ENCODE measurements around the gene GFPT1. TPM values are rescaled to one million over a fixed set of nuclear protein-coding genes. Genes with fewer than 3 reads are reported as not detected.

The GFPT1 gene
- total and polyA plus RNA-seq, 9 of the 15 experiments (the other 6 are each of a cell fraction or from before 2014, with no cell fraction given), result 6.6 to 38.3 (median 15.9) TPM

DNA sequence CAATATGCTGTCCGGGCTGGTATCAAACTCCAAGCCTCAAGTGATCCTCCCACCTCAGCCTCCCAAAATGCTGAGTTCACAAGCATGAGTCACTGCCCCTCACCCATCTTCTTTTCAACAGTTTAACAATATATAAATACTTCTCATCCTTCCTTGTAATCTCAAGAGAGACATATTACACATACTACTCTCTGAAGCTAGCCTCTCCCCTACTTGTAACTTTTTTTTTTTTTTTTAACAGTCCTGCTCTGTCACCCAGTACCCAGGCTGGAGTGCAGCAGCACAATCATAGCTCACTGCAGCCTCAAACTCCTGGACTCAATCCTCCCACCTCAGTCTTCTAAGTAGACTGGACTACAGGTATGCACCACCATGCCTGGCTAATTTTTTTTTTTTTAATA, 5.7 kb downstream of the GFPT1 start:
- DNase-seq (ENCODE audit: extremely low read depth in 1 of 4, low spot score in 3 of 4) (peak in 2 of 4 experiments; percentile 70 to 83), ATAC-seq (peak; percentile 71), FAIRE-seq (peak; percentile 75)
- WGBS (ENCODE audit: insufficient coverage, low coverage, missing lambda C conversion rate), result 14% methylated on average over 1 of the region's 1 CpG
- in situ Hi-C loops (cut with MboI) (no loop called here), intact Hi-C loops (cut with micrococcal nuclease) (no loop called here)
- Histone ChIP-seq H3K36me3 (ENCODE audit: control insufficient read depth, insufficient read depth, low read length) (peaks cover 7% of the 10 kb centered on the region; the same call in 2 of the 3 replicates), H4K20me1 (replicated peaks; ENCODE audit: control insufficient read depth, insufficient read depth, low read length) (peaks cover 11% of the 10 kb centered on the region; the same call in 1 of the 2 replicates), H3K27me3 (ENCODE audit: control insufficient read depth in 2 of 2, insufficient read depth in 2 of 2, low read length in 2 of 2) (no peaks in the 10 kb centered on the region), H3K4me2 (ENCODE audit: insufficient read depth, low read length) (peak overlapping the region; percentile 53), H3K79me2 (ENCODE audit: control insufficient read depth, insufficient read depth, low read length) (peaks cover 97% of the 10 kb centered on the region), H3K9me3 (replicated peaks; ENCODE audit: control insufficient read depth, insufficient read depth, low read depth, low read length) (no peaks in the 10 kb centered on the region), H3K9me1 (ENCODE audit: control insufficient read depth, insufficient read depth, low read length) (no peaks in the 10 kb centered on the region), H3K4me3 (no peak overlapping the region), H3K4me1 (replicated peaks in 1 of 2; ENCODE audit: control insufficient read depth in 2 of 2, insufficient read depth in 2 of 2, low read length in 2 of 2) (peaks cover 15 to 26% of the 10 kb centered on the region in 2 experiments; a peak in 4 of 5 replicates), H3K9ac (ENCODE audit: insufficient read depth in 1 of 2, low read depth in 2 of 2, low read length in 2 of 2) (peak overlapping the region; percentile 45 to 81; a peak in 3 of 4 replicates), H3K27ac (ENCODE audit: extremely low read depth, low read depth, low read length) (peak overlapping the region; percentile 80), H2AFZ (ENCODE audit: low read depth, low read length) (no peak overlapping the region)
- no TSS peak for BruUV-seq (replicated peaks)
- CTCF ChIA-PET (ENCODE audit: low intra/inter-chr PET ratio), result no interaction called here
- POLR2A ChIA-PET, result interaction anchor here (0.5 to 1.8 kb wide), 8 partner anchors 9 to 912 kb away, joined by 3 to 12 read pairs (median 4); no protein-coding TSS in a partner anchor
- peak; percentile 92 for TF ChIP-seq C11orf30 (IDR thresholded peaks at IDR 0.05; ENCODE audit: low read depth)
- TF ChIP-seq RCOR1 (IDR thresholded peaks at IDR 0.05; ENCODE audit: borderline replicate concordance in 1 of 2, low read depth in 2 of 2, low read length in 2 of 2), result peak in 1 of 2 experiments; percentile 53; a peak in 1 of 4 replicates
- 0 out of 2 replicates have a peak, but pooled peaks have one; percentile 15 for TF ChIP-seq NKRF (IDR thresholded peaks at IDR 0.05; ENCODE audit: borderline replicate concordance)
- TF ChIP-seq, protein P1, sequence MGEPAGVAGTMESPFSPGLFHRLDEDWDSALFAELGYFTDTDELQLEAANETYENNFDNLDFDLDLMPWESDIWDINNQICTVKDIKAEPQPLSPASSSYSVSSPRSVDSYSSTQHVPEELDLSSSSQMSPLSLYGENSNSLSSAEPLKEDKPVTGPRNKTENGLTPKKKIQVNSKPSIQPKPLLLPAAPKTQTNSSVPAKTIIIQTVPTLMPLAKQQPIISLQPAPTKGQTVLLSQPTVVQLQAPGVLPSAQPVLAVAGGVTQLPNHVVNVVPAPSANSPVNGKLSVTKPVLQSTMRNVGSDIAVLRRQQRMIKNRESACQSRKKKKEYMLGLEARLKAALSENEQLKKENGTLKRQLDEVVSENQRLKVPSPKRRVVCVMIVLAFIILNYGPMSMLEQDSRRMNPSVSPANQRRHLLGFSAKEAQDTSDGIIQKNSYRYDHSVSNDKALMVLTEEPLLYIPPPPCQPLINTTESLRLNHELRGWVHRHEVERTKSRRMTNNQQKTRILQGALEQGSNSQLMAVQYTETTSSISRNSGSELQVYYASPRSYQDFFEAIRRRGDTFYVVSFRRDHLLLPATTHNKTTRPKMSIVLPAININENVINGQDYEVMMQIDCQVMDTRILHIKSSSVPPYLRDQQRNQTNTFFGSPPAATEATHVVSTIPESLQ (CRISPR knock-in tag; IDR thresholded peaks at IDR 0.05), result no peak
- peak; percentile 31 for TF ChIP-seq TAF9B (IDR thresholded peaks at IDR 0.05; ENCODE audit: partially characterized antibody)
- TF ChIP-seq ZKSCAN3 (CRISPR knock-in tag; IDR thresholded peaks at IDR 0.05), result no peak
- 0 out of 2 replicates have a peak, but pooled peaks have one; percentile 4 for TF ChIP-seq TOE1 (IDR thresholded peaks at IDR 0.05; ENCODE audit: borderline replicate concordance)
- TF ChIP-seq TOE1 (CRISPR knock-in tag; IDR thresholded peaks at IDR 0.05; ENCODE audit: borderline replicate concordance, low read depth), result no peak
- TF ChIP-seq SMARCE1 (IDR thresholded peaks at IDR 0.05), result peak; percentile 93
- TF ChIP-seq, protein P2, sequence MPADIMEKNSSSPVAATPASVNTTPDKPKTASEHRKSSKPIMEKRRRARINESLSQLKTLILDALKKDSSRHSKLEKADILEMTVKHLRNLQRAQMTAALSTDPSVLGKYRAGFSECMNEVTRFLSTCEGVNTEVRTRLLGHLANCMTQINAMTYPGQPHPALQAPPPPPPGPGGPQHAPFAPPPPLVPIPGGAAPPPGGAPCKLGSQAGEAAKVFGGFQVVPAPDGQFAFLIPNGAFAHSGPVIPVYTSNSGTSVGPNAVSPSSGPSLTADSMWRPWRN (IDR thresholded peaks at IDR 0.05; ENCODE audit: low read depth), result no peak
- no peak for TF ChIP-seq ZNF583 (CRISPR knock-in tag; IDR thresholded peaks at IDR 0.05)
- peak in 1 of 2 experiments; percentile 34; a peak in 1 of 4 replicates for TF ChIP-seq KDM1A (IDR thresholded peaks at IDR 0.05)
- TF ChIP-seq, protein P3, sequence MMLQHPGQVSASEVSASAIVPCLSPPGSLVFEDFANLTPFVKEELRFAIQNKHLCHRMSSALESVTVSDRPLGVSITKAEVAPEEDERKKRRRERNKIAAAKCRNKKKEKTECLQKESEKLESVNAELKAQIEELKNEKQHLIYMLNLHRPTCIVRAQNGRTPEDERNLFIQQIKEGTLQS (IDR thresholded peaks at IDR 0.05), result peak; percentile 97
- TF ChIP-seq, protein P3 (CRISPR knock-in tag; conservative IDR thresholded peaks at IDR 0.05), result peak; percentile 89; the same call in 1 of the 2 replicates
- TF ChIP-seq, protein P4, sequence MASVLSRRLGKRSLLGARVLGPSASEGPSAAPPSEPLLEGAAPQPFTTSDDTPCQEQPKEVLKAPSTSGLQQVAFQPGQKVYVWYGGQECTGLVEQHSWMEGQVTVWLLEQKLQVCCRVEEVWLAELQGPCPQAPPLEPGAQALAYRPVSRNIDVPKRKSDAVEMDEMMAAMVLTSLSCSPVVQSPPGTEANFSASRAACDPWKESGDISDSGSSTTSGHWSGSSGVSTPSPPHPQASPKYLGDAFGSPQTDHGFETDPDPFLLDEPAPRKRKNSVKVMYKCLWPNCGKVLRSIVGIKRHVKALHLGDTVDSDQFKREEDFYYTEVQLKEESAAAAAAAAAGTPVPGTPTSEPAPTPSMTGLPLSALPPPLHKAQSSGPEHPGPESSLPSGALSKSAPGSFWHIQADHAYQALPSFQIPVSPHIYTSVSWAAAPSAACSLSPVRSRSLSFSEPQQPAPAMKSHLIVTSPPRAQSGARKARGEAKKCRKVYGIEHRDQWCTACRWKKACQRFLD (CRISPR knock-in tag; IDR thresholded peaks at IDR 0.05), result peak; percentile 68; the same call in 1 of the 2 replicates
- no peak for TF ChIP-seq ZNF212 (CRISPR knock-in tag; IDR thresholded peaks at IDR 0.05)
